PFSK-1 (cell line): ENCODE data around the gene CRYAB.

Experiments
- FOXP2 ChIP-seq: optimal IDR thresholded peaks from 2 replicates; pipeline ENCODE3; 2011; ENCODE audit warnings: borderline replicate concordance, control low read depth, inconsistent platforms; ENCODE audit not compliant: insufficient read depth; ENCODE audit errors: extremely low read length, extremely low read depth
- POLR2AphosphoS5 ChIP-seq: IDR thresholded peaks from 2 replicates; pipeline ENCODE4 v1.6.1; 2012; ENCODE audit warnings: low read depth, mild to moderate bottlenecking, control low read depth, low read length, moderate library complexity
- SIN3A ChIP-seq: IDR thresholded peaks from 2 replicates; pipeline ENCODE4 v1.6.1; 2012; ENCODE audit warnings: mild to moderate bottlenecking, low read length, moderate library complexity, borderline replicate concordance; ENCODE audit not compliant: insufficient read depth
- TAF1 ChIP-seq: IDR thresholded peaks from 2 replicates; pipeline ENCODE4 v1.6.1; 2012; ENCODE audit warnings: low read length, control low read depth, borderline replicate concordance; ENCODE audit not compliant: insufficient read depth
- TF ChIP-seq, protein P1 (sequence below), 2 experiments: IDR thresholded peaks; 2 replicates each; pipeline versions ENCODE4 v1.6.1 to v1.8.0; 2011 to 2012; ENCODE audit warnings: low read depth in 2 of 2, low read length in 2 of 2, control low read depth in 1 of 2, inconsistent platforms in 1 of 2, mild to moderate bottlenecking in 1 of 2, moderate library complexity in 1 of 2; ENCODE audit not compliant: insufficient read depth in 1 of 2

The CRYAB gene

DNA sequence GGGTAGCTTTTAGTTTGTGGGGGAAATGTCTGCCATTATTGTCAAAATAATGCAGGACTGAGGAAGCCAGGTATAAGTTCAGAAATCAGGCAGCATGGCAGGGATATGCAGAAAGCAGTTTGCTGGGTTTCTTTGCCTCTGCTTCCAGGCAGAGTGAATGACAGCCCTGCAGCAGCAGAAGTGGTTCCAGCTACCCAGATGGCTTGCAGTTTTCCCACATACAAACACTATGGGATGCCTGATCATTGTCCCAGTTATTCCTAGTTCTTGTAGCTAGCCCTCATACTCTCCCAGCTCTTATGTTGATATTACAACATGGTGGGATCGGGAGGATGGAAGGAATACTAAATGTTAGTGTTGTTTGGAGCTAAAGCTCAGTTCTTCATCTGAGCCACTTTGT lies 22.7 kb upstream of the CRYAB start:
- TF ChIP-seq SIN3A, result no peak
- no peak for TF ChIP-seq TAF1
- no peak for TF ChIP-seq POLR2AphosphoS5
- no peak for TF ChIP-seq FOXP2
- TF ChIP-seq, protein P1, sequence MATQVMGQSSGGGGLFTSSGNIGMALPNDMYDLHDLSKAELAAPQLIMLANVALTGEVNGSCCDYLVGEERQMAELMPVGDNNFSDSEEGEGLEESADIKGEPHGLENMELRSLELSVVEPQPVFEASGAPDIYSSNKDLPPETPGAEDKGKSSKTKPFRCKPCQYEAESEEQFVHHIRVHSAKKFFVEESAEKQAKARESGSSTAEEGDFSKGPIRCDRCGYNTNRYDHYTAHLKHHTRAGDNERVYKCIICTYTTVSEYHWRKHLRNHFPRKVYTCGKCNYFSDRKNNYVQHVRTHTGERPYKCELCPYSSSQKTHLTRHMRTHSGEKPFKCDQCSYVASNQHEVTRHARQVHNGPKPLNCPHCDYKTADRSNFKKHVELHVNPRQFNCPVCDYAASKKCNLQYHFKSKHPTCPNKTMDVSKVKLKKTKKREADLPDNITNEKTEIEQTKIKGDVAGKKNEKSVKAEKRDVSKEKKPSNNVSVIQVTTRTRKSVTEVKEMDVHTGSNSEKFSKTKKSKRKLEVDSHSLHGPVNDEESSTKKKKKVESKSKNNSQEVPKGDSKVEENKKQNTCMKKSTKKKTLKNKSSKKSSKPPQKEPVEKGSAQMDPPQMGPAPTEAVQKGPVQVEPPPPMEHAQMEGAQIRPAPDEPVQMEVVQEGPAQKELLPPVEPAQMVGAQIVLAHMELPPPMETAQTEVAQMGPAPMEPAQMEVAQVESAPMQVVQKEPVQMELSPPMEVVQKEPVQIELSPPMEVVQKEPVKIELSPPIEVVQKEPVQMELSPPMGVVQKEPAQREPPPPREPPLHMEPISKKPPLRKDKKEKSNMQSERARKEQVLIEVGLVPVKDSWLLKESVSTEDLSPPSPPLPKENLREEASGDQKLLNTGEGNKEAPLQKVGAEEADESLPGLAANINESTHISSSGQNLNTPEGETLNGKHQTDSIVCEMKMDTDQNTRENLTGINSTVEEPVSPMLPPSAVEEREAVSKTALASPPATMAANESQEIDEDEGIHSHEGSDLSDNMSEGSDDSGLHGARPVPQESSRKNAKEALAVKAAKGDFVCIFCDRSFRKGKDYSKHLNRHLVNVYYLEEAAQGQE (IDR thresholded peaks at IDR 0.05; ENCODE audit: insufficient read depth in 1 of 2, low read depth in 2 of 2, low read length in 2 of 2), result no peak

DNA sequence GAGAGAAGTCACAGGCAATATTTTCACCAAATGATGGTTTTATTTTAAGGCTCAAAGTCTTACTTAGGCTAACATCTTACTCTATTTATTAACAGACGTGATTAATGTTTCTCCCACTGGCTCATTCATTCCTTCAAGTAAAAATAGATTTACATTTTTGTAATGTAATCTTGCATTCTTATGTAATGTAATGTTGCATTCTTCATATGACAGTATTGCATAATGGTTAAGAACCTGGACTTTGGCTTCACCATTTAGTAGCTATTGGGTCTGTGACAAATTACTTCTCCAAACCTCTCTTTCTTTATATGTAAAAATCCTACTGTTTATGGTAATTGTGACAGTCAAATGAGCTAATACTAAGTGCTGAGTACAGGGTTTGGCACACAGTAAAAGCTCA lies 22.3 kb upstream of the CRYAB start:
- TF ChIP-seq TAF1 (no peak), FOXP2 (no peak)

DNA sequence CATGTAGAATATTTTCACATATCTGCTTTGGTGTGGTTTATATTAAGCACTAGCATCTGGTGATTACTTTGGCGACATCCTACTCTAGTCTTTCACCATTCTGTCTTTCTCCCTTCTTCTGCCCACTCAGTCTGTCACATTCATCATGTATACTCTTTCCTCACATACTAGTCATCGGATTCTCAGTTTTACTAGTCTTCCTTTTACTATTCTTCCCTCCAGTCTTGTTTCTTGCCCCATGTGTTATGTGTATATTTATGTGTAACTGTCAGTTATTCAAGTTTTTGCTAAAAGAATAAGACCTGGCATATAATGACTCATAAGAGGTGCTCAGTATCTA lies 21.0 kb upstream of the CRYAB start:
- TF ChIP-seq TAF1, result no peak
- TF ChIP-seq, protein P1 (IDR thresholded peaks at IDR 0.05; ENCODE audit: insufficient read depth in 1 of 2, low read depth in 2 of 2, low read length in 2 of 2), result no peak
- no peak for TF ChIP-seq FOXP2
- no peak for TF ChIP-seq SIN3A
- TF ChIP-seq POLR2AphosphoS5, result no peak

DNA sequence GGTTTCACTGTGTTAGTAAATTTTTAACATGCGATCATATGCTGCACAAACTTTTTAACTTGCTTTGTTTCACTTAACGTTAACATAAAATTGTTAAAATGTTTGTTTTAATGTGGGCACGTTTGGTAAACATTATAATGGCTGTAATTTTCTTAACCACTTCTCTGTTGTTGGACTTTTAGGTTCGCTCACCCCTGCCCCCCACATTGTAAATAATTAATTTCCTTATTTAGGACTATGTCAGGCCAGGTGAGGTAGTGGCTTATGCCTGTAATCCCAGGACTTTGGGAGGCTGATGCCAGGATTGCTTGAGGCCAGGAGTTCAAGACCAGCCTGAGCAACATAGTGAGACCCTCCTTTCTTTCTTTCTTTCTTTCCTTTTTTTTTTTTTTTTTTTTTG lies 18.9 kb upstream of the CRYAB start:
- TF ChIP-seq FOXP2, result no peak

DNA sequence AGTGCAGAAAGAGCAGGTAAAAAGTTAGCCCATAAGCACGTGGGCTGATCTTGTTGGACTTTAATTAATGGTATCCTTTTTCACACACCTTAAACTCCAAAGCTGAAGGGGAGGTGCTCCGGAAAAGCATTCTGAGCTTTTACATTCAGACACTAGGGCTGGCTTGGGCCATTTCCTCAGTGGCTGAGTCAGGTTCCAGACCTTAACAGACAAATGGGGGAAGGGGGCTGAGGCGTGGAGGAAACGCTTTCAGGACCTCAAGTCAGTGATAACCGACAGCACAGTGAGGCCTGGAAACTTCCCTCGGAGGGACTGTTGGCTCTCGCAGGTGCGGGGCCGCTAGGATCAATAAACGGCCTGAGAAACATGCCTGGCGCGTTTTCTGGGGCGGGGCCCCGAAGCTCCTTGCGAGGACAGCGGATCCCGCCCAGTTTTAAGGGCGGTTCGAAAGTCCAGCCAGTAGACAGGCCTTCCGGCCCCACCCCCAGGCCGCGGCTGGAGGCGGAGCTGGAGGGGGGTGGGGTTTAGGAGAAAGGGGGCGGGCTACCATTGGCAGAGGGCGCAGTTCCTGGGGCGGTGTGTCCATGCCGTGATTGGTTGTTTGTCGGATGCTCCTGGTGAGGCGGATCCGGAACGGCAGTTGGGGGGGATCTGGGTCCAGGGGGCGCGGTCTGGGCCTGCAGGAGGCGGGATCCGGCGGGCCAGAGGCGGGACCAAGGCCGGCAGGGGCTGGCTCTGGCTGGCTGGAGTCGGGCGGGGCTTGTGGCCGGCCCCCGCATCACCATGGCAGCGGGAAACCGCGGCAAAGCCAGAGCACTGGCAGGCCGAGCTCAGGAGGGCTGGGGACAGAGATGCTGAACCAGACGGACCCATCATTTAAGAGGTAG lies 15.2 kb upstream of the CRYAB start:
- TF ChIP-seq, protein P1 (IDR thresholded peaks at IDR 0.05; ENCODE audit: insufficient read depth in 1 of 2, low read depth in 2 of 2, low read length in 2 of 2), result 0 out of 4 replicates have a peak, but pooled peaks of 1 of the 2 experiments have one; percentile 23
- peak; percentile 66; the same call in 1 of the 2 replicates for TF ChIP-seq TAF1
- peak; percentile 62; the same call in 1 of the 2 replicates for TF ChIP-seq SIN3A
- TF ChIP-seq FOXP2, result peak; percentile 51
- TF ChIP-seq POLR2AphosphoS5, result peak; percentile 86

DNA sequence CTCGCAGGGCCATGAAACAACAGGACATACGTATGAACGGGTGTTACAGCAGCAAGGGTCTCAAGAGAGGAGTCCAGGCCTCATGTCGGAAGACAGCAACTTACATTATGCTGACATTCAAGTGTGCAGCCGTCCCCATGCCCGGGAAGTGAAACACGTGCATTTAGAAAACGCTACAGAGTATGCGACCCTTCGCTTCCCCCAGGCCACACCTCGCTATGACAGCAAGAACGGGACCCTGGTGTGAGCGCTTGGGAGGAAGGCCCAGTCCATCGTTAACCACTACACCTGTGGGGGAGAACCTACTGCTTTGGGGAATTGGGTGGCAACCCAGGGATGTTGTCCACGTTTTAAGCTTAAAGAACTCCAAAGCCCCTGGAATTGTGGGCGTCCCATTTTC lies 14.4 kb upstream of the CRYAB start:
- TF ChIP-seq FOXP2, result no peak
- TF ChIP-seq, protein P1 (IDR thresholded peaks at IDR 0.05; ENCODE audit: insufficient read depth in 1 of 2, low read depth in 2 of 2, low read length in 2 of 2), result no peak
- TF ChIP-seq SIN3A, result no peak
- no peak for TF ChIP-seq POLR2AphosphoS5
- TF ChIP-seq TAF1, result no peak
